C4-2B (cell line): ENCODE results near the gene GABRG3.

Experiments used
- CTCF ChIP-seq: fragments of 450-650 bp; conservative IDR thresholded peaks from 2 replicates; pipeline ENCODE4 v1.5.1; 2017; ENCODE audit warnings: mild to moderate bottlenecking
- ZFX ChIP-seq: fragments of 450-650 bp; IDR thresholded peaks from 2 replicates; pipeline ENCODE4 v1.6.1; 2017

DNA sequence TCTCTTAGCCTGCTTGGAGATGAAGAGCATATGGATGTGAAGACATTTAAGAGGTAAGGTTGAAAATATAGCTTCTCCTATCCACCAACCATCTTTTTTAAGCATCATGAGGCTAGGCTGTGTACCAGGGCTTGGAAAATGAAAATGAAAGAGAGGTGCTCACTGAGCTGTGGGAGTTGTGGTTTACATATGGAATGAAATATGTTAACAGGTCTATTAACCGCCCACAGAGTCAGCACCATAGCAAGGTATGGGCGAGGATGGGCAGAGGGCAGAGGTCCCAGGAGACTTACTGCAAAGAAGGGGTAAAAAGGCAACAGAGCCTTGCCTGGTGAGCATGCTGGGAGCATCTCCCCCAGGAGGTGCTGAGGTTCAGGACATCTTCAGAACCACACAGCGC lies 273.1 kb downstream of the GABRG3 start:
- no peak for TF ChIP-seq CTCF
- no peak for TF ChIP-seq ZFX
